CD14-positive monocyte (primary cell): ENCODE data around the gene C12orf75. TPM values are rescaled to one million over a fixed set of nuclear protein-coding genes. Genes with fewer than 3 reads are reported as not detected.

Experiments
- DNase-seq, 3 donors: peaks; one replicate each; pipeline ENCODE4 v3.0.0-alpha.2; 2011 to 2022
- H2AFZ ChIP-seq: 2 replicates; pipeline ENCODE4 v1.6.0; 2012; ENCODE audit warnings: mild to moderate bottlenecking, low read depth, low read length, inconsistent platforms; ENCODE audit not compliant: insufficient read depth, poor library complexity, severe bottlenecking
- H3K27ac ChIP-seq, 2 donors: 1 replicate in 1 of 2; 2 replicates in 1 of 2; pipeline ENCODE4 v1.5.1; 2012 to 2013; ENCODE audit warnings: low read length in 2 of 2, control low read depth in 1 of 2, inconsistent platforms in 1 of 2, low read depth in 1 of 2, mild to moderate bottlenecking in 1 of 2
- H3K27me3 ChIP-seq, 2 donors: one replicate each; pipeline versions ENCODE4 v1.6.0 to v1.6.1; 2011 to 2013; ENCODE audit warnings: low read length in 2 of 2; ENCODE audit not compliant: control insufficient read depth in 2 of 2, insufficient read depth in 2 of 2
- H3K36me3 ChIP-seq, 2 donors: replicated peaks in 1 of 2; 1 replicate in 1 of 2; 2 replicates in 1 of 2; pipeline versions ENCODE4 v1.5.1 to v1.6.1; 2012 to 2013; ENCODE audit warnings: low read length in 2 of 2, control low read depth in 1 of 2, inconsistent platforms in 1 of 2, mild to moderate bottlenecking in 1 of 2; ENCODE audit not compliant: insufficient read depth in 2 of 2, control insufficient read depth in 1 of 2
- H3K4me1 ChIP-seq, 2 donors: 1 replicate in 1 of 2; 2 replicates in 1 of 2; pipeline versions ENCODE4 v1.5.1 to v1.6.1; 2012 to 2013; ENCODE audit warnings: low read length in 2 of 2, control low read depth in 1 of 2, inconsistent platforms in 1 of 2, mild to moderate bottlenecking in 1 of 2, moderate library complexity in 1 of 2; ENCODE audit not compliant: insufficient read depth in 2 of 2, control insufficient read depth in 1 of 2
- H3K4me2 ChIP-seq: replicated peaks from 2 replicates; pipeline ENCODE3; 2012; ENCODE audit warnings: low read length, moderate library complexity, mild to moderate bottlenecking; ENCODE audit not compliant: poor library complexity, severe bottlenecking; ENCODE audit errors: extremely low read depth
- H3K4me3 ChIP-seq, 3 experiments: fragments of 200-600 bp in 1 of 3; sonication (generic) in 1 of 3; replicated peaks in 1 of 3; 1 replicate in 2 of 3; 2 replicates in 1 of 3; pipeline ENCODE4 v1.5.1; 2011 to 2013; ENCODE audit warnings: low read length in 3 of 3, mild to moderate bottlenecking in 3 of 3, control low read depth in 2 of 3, low read depth in 2 of 3, inconsistent platforms in 1 of 3, moderate library complexity in 1 of 3
- H3K79me2 ChIP-seq: 2 replicates; pipeline ENCODE4 v1.6.0; 2012; ENCODE audit warnings: mild to moderate bottlenecking, control low read depth, inconsistent platforms, low read length, moderate library complexity; ENCODE audit not compliant: insufficient read depth
- H3K9ac ChIP-seq: 2 replicates; pipeline ENCODE4 v1.6.0; 2017; ENCODE audit warnings: low read length, mild to moderate bottlenecking; ENCODE audit not compliant: insufficient read depth, poor library complexity, severe bottlenecking
- H3K9me3 ChIP-seq, 2 donors: replicated peaks in 1 of 2; 1 replicate in 1 of 2; 2 replicates in 1 of 2; pipeline versions ENCODE4 v1.5.1 to v1.6.1; 2012 to 2013; ENCODE audit warnings: low read length in 2 of 2, control low read depth in 1 of 2; ENCODE audit not compliant: control insufficient read depth in 1 of 2, insufficient read depth in 1 of 2
- H4K20me1 ChIP-seq: 2 replicates; pipeline ENCODE4 v1.6.0; 2012; ENCODE audit warnings: mild to moderate bottlenecking, low read length, control low read depth, moderate library complexity; ENCODE audit not compliant: insufficient read depth
- H3K27ac Mint-ChIP-seq, 7 donors: one replicate each; pipeline ENCODE4 v1.8.0; 2020; ENCODE audit warnings: mild to moderate bottlenecking in 7 of 7, mixed read lengths in 7 of 7, moderate library complexity in 6 of 7, inconsistent platforms in 2 of 7
- H3K27me3 Mint-ChIP-seq, 3 donors: one replicate each; pipeline ENCODE4 v1.8.0; 2021 to 2022; ENCODE audit warnings: low read depth in 3 of 3, mild to moderate bottlenecking in 3 of 3, mixed read lengths in 3 of 3, moderate library complexity in 3 of 3, inconsistent platforms in 1 of 3
- H3K36me3 Mint-ChIP-seq, 2 donors: one replicate each; pipeline ENCODE4 v1.8.0; 2020; ENCODE audit warnings: mixed read lengths in 2 of 2, inconsistent platforms in 1 of 2, mild to moderate bottlenecking in 1 of 2
- H3K4me1 Mint-ChIP-seq: one replicate; pipeline ENCODE4 v1.8.0; 2020; ENCODE audit warnings: mild to moderate bottlenecking, mixed read lengths
- H3K4me3 Mint-ChIP-seq, 2 donors: one replicate each; pipeline ENCODE4 v1.8.0; 2020; ENCODE audit warnings: mild to moderate bottlenecking in 2 of 2, mixed read lengths in 2 of 2, moderate library complexity in 1 of 2
- H3K9me3 Mint-ChIP-seq, 7 donors: one replicate each; pipeline ENCODE4 v1.8.0; 2020 to 2022; ENCODE audit warnings: mixed read lengths in 7 of 7, mild to moderate bottlenecking in 6 of 7, moderate library complexity in 6 of 7, inconsistent platforms in 2 of 7
- WGBS: methylation state at CpG from one replicate; pipeline ENCODE4 v1.1.5; 2013; ENCODE audit warnings: missing lambda C conversion rate; ENCODE audit not compliant: insufficient coverage; 5-methylcytosine and 5-hydroxymethylcytosine counted together
- intact Hi-C, 2 donors: fragments of 100-400 bp; cut with micrococcal nuclease; formaldehyde crosslinking; loops; one replicate each; pipeline versions ENCODE4 v1.15.0 to v1.15.1; 2023
- polyA plus RNA-seq, 3 donors: library from polyadenylated mRNA; depleted of rRNA in 1 of 3; unstranded in 2 of 3; stranded (reverse) in 1 of 3; fragments of 300-500 nt in 2 of 3; fragments of >200 nt in 1 of 3; fragmentation: Illumina TruSeq in 2 of 3; gene quantifications; 1 replicate in 2 of 3; 2 replicates in 1 of 3; pipeline ENCODE4 v1.2.3, GENCODE V29; 2012 to 2021
- TF ChIP-seq, protein P1 (sequence below): fragments of 200-600 bp; IDR thresholded peaks from one replicate; pipeline ENCODE4 v1.8.0; 2022; ENCODE audit warnings: antibody characterized with exemption, mild to moderate bottlenecking

Gene C12orf75
- polyA plus RNA-seq, 3 donors = 0.45 to 0.73 (median 0.73) TPM

DNA sequence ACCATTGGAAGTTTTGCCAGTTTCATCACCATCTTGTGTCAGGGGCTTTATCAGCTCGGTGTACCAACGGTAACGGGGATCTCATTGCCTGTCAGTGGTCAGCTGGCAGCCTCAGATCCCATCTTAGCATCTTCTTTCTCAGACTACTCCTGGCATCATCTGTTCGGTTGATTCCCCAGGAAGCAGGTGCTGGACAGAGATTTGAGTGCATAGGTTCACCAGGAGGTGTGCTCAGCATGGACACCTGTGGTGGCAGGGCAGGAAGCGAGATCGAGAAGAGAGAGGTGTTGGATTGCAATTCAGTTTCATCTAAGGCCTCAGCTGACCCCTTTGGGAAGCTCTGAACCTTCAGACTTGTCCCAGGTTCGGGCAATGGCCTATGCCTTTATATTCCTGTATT, 76.0 kb downstream of the C12orf75 start:
- Histone ChIP-seq H3K4me1 (peaks cover 8 to 9% of the 10 kb centered on the region in 2 donors), H2AFZ (no peak overlapping the region), H4K20me1 (no peaks in the 10 kb centered on the region), H3K27me3 (peaks cover 9 to 19% of the 10 kb centered on the region in 2 donors), H3K27ac (no peak overlapping the region), H3K4me2 (no peak overlapping the region), H3K79me2 (no peaks in the 10 kb centered on the region), H3K4me3 (no peak overlapping the region), H3K9me3 (peaks cover 0 to 4% of the 10 kb centered on the region in 2 donors), H3K9ac (no peak overlapping the region), H3K36me3 (no peaks in the 10 kb centered on the region)
- H3K27me3 Mint-ChIP-seq = peaks cover 8 to 20% (median 18%) of the 10 kb centered on the region in 3 donors
- intact Hi-C loops = no loop called here
- no peaks in the 10 kb centered on the region for H3K36me3 Mint-ChIP-seq
- peaks cover 4 to 12% (median 6%) of the 10 kb centered on the region in 7 donors for H3K9me3 Mint-ChIP-seq
- 100% methylated on average over 4 of the region's 7 CpGs for WGBS
- DNase-seq = no peak
- peaks cover 12% of the 10 kb centered on the region for H3K4me1 Mint-ChIP-seq
- H3K4me3 Mint-ChIP-seq = no peak overlapping the region
- TF ChIP-seq, protein P1, sequence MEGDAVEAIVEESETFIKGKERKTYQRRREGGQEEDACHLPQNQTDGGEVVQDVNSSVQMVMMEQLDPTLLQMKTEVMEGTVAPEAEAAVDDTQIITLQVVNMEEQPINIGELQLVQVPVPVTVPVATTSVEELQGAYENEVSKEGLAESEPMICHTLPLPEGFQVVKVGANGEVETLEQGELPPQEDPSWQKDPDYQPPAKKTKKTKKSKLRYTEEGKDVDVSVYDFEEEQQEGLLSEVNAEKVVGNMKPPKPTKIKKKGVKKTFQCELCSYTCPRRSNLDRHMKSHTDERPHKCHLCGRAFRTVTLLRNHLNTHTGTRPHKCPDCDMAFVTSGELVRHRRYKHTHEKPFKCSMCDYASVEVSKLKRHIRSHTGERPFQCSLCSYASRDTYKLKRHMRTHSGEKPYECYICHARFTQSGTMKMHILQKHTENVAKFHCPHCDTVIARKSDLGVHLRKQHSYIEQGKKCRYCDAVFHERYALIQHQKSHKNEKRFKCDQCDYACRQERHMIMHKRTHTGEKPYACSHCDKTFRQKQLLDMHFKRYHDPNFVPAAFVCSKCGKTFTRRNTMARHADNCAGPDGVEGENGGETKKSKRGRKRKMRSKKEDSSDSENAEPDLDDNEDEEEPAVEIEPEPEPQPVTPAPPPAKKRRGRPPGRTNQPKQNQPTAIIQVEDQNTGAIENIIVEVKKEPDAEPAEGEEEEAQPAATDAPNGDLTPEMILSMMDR = no peak
- no peak overlapping the region for H3K27ac Mint-ChIP-seq

DNA sequence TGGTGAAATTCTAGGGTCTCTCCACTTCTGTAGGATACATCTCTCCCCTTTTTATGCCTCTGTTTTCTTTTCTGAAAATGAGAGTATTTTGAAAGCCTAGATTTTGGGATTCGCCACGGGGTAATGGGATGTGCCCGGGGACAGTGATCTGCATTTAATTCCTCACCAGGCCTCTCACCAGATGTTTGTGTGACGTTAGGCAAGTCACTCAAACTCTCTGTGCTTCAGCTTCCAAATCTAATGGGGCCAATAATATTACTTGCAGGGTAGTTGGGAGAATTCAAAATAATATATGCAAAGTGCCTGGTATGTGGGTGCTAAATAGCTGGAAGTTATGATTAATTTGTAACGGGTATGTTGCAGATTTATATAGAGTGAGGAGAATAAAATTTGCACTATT, 78.8 kb downstream of the C12orf75 start:
- Mint-ChIP-seq H3K27me3 (peaks cover 18 to 39% (median 31%) of the 10 kb centered on the region in 3 donors), H3K4me1 (peaks cover 12% of the 10 kb centered on the region), H3K4me3 (no peak overlapping the region), H3K36me3 (no peaks in the 10 kb centered on the region), H3K27ac (no peak overlapping the region), H3K9me3 (peaks cover 3 to 10% (median 4%) of the 10 kb centered on the region in 7 donors)
- Histone ChIP-seq H4K20me1 (no peaks in the 10 kb centered on the region), H3K27me3 (peaks cover 10 to 33% of the 10 kb centered on the region in 2 donors), H3K9ac (no peak overlapping the region), H3K4me1 (peaks cover 8 to 9% of the 10 kb centered on the region in 2 donors), H3K36me3 (no peaks in the 10 kb centered on the region), H3K79me2 (no peaks in the 10 kb centered on the region), H3K4me3 (no peak overlapping the region), H3K9me3 (peaks cover 0 to 4% of the 10 kb centered on the region in 2 donors), H2AFZ (no peak overlapping the region), H3K4me2 (no peak overlapping the region), H3K27ac (no peak overlapping the region)
- no peak for DNase-seq
- TF ChIP-seq, protein P1 = no peak
- intact Hi-C loops = no loop called here
- WGBS = no CpG with 5 or more reads among the region's 5 CpGs
